Measurements from ENCODE around the gene LKAAEAR1.
A peak's percentile ranks its signal among the peaks of the same experiment; 100 is the strongest.

The LKAAEAR1 gene

GRCh38 chr20:64044484-64045247 lies 39.5 kb downstream of the LKAAEAR1 start:
- Histone ChIP-seq H3K4me1 (ENCODE audit: control insufficient read depth, insufficient read depth, low read length) (peaks cover 16% of the 10 kb centered on the region; the same call in 1 of the 2 replicates), H3K9ac (ENCODE audit: low read depth, low read length) (no peak overlapping the region), H3K9me3 (ENCODE audit: control insufficient read depth, insufficient read depth, low read length) (no peaks in the 10 kb centered on the region)

DNA sequence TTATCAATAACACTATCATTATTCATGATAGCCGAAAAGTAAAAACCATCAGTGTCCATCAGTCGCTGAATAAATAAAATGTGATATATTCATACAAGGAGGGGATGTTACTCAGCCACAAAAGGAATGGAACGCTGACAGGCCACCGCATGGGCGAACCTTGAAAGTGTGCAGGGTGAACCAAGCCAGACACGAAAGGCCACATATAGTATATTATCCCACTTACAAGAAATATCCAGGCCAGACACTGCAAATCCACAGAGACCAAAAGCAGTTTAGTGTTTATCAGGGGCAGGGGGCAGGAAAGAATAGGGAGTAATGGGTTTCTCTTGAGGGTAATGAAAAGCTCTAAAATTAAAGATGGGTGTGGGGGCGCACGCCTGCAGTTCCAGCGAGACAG lies 40.4 kb downstream of the LKAAEAR1 start:
- Histone ChIP-seq H3K4me1 (ENCODE audit: control insufficient read depth, insufficient read depth, low read length) (peaks cover 16% of the 10 kb centered on the region; the same call in 1 of the 2 replicates), H3K9ac (ENCODE audit: low read depth, low read length) (no peak overlapping the region), H3K9me3 (ENCODE audit: control insufficient read depth, insufficient read depth, low read length) (no peaks in the 10 kb centered on the region), H3K27ac (ENCODE audit: low read depth, low read length) (no peak overlapping the region), H3K27me3 (ENCODE audit: control insufficient read depth, insufficient read depth, low read length) (peaks cover 93% of the 10 kb centered on the region), H3K36me3 (ENCODE audit: control insufficient read depth, insufficient read depth, low read length) (no peaks in the 10 kb centered on the region), H3K4me3 (ENCODE audit: low read depth, low read length) (no peak overlapping the region)

More at GRCh38 chr20:64044484-64045247, 39.5 kb downstream of the LKAAEAR1 start:
- Histone ChIP-seq H3K4me3 (ENCODE audit: low read depth, low read length) (no peak overlapping the region), H3K27me3 (ENCODE audit: control insufficient read depth, insufficient read depth, low read length) (peaks cover 91% of the 10 kb centered on the region), H3K27ac (ENCODE audit: low read depth, low read length) (no peak overlapping the region), H3K36me3 (ENCODE audit: control insufficient read depth, insufficient read depth, low read length) (no peaks in the 10 kb centered on the region)

DNA sequence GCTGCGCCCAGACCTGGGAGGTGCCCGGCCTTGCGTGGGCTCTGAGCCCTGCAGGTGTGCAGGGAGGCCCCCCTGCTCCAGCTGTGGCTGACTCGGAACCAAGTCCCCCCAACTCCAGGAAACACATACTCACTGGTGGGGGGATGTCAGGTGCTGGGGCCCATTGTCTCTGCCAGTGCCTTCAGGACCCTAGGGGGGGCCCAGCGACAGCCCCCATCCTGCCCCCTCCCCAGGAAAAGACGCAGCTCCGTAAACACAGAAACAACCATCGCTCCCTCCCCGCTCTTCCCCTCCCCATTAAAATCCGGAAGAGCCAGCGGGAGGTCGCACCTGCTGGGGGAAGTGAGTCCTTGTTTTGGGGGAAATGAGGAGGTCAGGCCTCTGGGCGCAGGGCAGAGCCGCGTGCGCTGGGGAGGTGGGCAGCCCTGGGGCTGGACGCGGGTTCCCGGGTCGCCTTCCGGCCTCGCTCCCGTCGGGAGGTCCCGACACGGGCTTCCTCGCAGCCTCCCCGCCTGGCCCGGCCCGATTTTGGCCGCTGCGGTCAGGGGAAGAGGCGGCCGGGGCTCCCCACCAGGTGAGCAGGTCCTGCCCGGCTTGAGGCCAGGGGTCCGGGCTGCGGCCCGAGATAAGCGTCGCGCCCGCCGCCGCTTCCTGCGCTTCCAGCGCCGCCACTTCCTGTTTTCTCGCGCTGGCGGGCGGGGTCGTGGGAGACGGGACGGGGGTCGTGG lies 42.0 kb downstream of the LKAAEAR1 start:
- Histone ChIP-seq H3K9ac (ENCODE audit: low read depth, low read length) (no peak overlapping the region), H3K4me3 (ENCODE audit: low read depth, low read length) (peak overlapping the region; percentile 55)

GRCh38 chr20:64041781-64042053 lies 42.5 kb downstream of the LKAAEAR1 start:
- Histone ChIP-seq H3K4me1 (ENCODE audit: control insufficient read depth, insufficient read depth, low read length) (peaks cover 20% of the 10 kb centered on the region; the same call in 1 of the 2 replicates), H3K9me3 (ENCODE audit: control insufficient read depth, insufficient read depth, low read length) (no peaks in the 10 kb centered on the region), H3K4me3 (ENCODE audit: low read depth, low read length) (peak overlapping the region; percentile 55; the same call in 1 of the 2 replicates), H3K27me3 (ENCODE audit: control insufficient read depth, insufficient read depth, low read length) (peaks cover 89% of the 10 kb centered on the region), H3K36me3 (ENCODE audit: control insufficient read depth, insufficient read depth, low read length) (no peaks in the 10 kb centered on the region), H3K27ac (ENCODE audit: low read depth, low read length) (no peak overlapping the region), H3K9ac (ENCODE audit: low read depth, low read length) (no peak overlapping the region)

More for the DNA sequence above, 42.0 kb downstream of the LKAAEAR1 start:
- Histone ChIP-seq H3K4me1 (ENCODE audit: control insufficient read depth, insufficient read depth, low read length) (peaks cover 16% of the 10 kb centered on the region; the same call in 1 of the 2 replicates), H3K36me3 (ENCODE audit: control insufficient read depth, insufficient read depth, low read length) (no peaks in the 10 kb centered on the region), H3K27ac (ENCODE audit: low read depth, low read length) (no peak overlapping the region), H3K9me3 (ENCODE audit: control insufficient read depth, insufficient read depth, low read length) (no peaks in the 10 kb centered on the region), H3K27me3 (ENCODE audit: control insufficient read depth, insufficient read depth, low read length) (peaks cover 91% of the 10 kb centered on the region)

- no peak overlapping the region for H3K9ac ChIP-seq (ENCODE audit: low read depth, low read length)
- H3K4me3 ChIP-seq (ENCODE audit: low read depth, low read length): no peak overlapping the region
- peaks cover 84% of the 10 kb centered on the region for H3K27me3 ChIP-seq (ENCODE audit: control insufficient read depth, insufficient read depth, low read length)
- no peaks in the 10 kb centered on the region for H3K36me3 ChIP-seq (ENCODE audit: control insufficient read depth, insufficient read depth, low read length)
- peaks cover 24% of the 10 kb centered on the region; the same call in 1 of the 2 replicates for H3K4me1 ChIP-seq (ENCODE audit: control insufficient read depth, insufficient read depth, low read length)
- no peak overlapping the region for H3K27ac ChIP-seq (ENCODE audit: low read depth, low read length)
- no peaks in the 10 kb centered on the region for H3K9me3 ChIP-seq (ENCODE audit: control insufficient read depth, insufficient read depth, low read length)
These were observed 43.0 kb downstream of the LKAAEAR1 start for GRCh38 chr20:64041040-64041780.

DNA sequence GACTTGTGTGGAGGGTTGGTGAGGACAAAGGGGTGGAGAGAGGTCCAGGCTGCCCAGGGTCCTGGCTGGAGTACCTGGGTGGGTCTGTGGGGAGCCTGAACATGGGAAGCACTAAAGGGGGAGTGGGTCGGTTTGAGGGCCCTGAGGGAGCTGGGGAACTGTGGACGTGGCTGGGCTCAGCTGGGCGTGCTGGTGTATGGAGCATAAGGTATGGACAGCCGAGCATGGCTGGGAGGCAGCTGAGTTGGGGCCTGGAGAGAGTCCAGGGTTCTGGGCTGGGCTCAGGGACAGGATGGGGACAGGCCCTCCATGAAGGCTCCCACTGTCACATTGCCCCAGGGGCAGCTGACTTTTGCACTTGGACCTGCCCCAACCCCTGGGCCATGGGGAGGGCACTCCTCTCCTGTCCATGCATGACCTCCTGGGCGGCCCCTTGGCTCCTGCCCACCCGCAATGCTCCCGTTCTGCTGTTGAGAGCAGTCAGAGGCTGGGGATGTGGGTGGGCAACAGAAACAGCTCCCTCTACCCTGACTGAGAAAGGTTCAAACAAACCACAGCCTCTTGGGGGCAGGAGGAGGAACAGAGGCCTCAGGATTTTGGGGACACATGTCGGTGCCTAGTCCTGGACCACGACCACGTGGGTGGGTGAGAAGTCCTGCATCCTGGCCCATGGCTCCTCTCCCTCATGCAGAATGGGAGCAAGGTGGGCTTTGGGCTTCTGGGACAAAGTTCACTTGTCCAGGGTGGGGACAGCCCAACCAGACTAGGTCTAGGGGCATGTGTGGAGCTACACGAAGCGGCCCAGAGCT lies 43.8 kb downstream of the LKAAEAR1 start:
- H3K36me3 ChIP-seq (ENCODE audit: control insufficient read depth, insufficient read depth, low read length): peaks cover 1% of the 10 kb centered on the region; the same call in 1 of the 2 replicates
- no peak overlapping the region for H3K9ac ChIP-seq (ENCODE audit: low read depth, low read length)
- H3K4me1 ChIP-seq (ENCODE audit: control insufficient read depth, insufficient read depth, low read length): peaks cover 23% of the 10 kb centered on the region; the same call in 1 of the 2 replicates
- no peak overlapping the region for H3K27ac ChIP-seq (ENCODE audit: low read depth, low read length)
- no peaks in the 10 kb centered on the region for H3K9me3 ChIP-seq (ENCODE audit: control insufficient read depth, insufficient read depth, low read length)
- peaks cover 76% of the 10 kb centered on the region for H3K27me3 ChIP-seq (ENCODE audit: control insufficient read depth, insufficient read depth, low read length)
- H3K4me3 ChIP-seq (ENCODE audit: low read depth, low read length): no peak overlapping the region

DNA sequence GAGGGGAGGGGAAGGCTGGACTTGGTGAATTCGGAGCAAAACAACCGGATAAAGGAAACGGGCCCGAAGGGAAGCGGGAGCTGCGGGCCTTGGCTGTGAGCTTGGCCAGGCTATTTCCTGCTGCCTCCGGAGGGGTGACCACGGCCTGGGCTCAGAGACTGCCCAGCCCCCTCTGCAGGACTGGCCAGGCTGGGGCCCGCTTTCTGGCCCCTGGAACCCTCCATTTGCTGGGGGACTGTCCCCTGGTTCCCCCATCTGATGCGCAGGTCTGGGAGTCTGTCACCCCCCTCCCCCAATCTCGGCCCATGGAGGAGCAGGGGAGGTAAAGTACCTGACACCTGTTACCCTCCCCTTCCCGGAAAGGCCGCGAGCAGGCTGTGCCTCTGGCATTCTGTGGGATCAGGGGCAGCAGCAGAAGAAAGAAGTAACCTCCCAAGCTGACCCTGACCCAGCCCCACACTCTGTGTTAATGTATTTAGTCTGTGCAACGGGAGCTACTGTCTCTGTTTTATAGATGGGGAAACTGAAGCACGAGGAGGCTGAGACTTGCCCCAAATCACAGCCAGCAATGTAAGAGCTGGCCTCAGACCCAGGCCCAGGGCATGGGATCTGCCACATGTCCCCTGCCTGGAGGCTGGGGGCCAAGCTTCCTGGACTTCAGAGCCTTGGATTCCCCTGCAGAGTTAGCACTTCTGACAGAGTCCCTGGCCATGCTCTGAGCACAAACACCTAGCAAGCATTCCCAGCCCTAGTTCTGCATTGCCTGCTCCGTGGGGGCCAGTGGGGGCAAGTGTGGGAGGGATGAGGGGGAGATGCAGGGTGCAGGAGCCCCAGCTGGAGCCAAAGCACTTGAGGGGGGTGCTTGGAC lies 44.7 kb downstream of the LKAAEAR1 start:
- H3K27ac ChIP-seq (ENCODE audit: low read depth, low read length): no peak overlapping the region
- H3K4me3 ChIP-seq (ENCODE audit: low read depth, low read length): peak overlapping the region; percentile 78; the same call in 1 of the 2 replicates
- no peak overlapping the region for H3K9ac ChIP-seq (ENCODE audit: low read depth, low read length)
- peaks cover 19% of the 10 kb centered on the region; the same call in 1 of the 2 replicates for H3K4me1 ChIP-seq (ENCODE audit: control insufficient read depth, insufficient read depth, low read length)
- no peaks in the 10 kb centered on the region for H3K9me3 ChIP-seq (ENCODE audit: control insufficient read depth, insufficient read depth, low read length)
- peaks cover 67% of the 10 kb centered on the region for H3K27me3 ChIP-seq (ENCODE audit: control insufficient read depth, insufficient read depth, low read length)
- H3K36me3 ChIP-seq (ENCODE audit: control insufficient read depth, insufficient read depth, low read length): peaks cover 8% of the 10 kb centered on the region

DNA sequence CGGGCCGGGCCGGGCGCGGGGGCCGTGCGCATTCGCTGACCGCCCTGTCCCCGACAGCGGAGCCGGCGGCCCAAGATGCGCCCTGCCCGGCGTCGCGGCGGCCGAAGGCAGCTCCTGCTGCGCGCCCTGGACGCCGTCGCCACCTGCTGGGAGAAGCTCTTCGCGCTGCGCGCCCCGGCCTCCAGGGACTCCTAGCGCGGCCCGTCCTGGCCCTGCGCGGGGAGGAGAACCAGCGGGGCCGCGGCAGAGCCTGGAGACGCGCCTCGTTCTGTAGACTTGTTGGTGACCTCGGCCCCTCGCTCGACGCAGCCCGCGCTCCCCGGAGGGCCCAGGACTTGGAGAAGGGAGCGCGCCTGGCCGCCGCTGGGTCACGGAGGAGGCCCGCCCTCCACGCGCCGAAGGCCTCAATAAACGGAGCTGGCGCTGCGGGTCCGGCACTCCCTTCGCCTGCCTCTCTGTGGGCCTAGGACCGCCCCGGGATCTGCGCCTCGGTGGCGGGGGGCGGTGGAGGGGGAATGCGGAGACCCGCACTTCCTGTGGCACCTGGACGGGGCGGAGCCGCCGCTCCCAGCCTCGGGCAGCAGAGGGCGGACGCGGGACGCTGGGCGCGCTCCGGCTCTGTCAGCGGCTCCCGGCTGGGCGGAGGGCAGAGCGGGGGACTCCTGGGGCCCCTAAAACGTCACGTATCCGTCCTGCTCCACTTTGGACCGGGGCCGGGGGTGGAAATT lies 45.5 kb downstream of the LKAAEAR1 start:
- peaks cover 19% of the 10 kb centered on the region; the same call in 1 of the 2 replicates for H3K4me1 ChIP-seq (ENCODE audit: control insufficient read depth, insufficient read depth, low read length)
- H3K36me3 ChIP-seq (ENCODE audit: control insufficient read depth, insufficient read depth, low read length): peaks cover 10% of the 10 kb centered on the region
- peaks cover 59% of the 10 kb centered on the region for H3K27me3 ChIP-seq (ENCODE audit: control insufficient read depth, insufficient read depth, low read length)
- H3K9ac ChIP-seq (ENCODE audit: low read depth, low read length): no peak overlapping the region; the same call in 1 of the 2 replicates
- no peak overlapping the region for H3K27ac ChIP-seq (ENCODE audit: low read depth, low read length)
- H3K9me3 ChIP-seq (ENCODE audit: control insufficient read depth, insufficient read depth, low read length): no peaks in the 10 kb centered on the region
- H3K4me3 ChIP-seq (ENCODE audit: low read depth, low read length): peak overlapping the region; percentile 78

DNA sequence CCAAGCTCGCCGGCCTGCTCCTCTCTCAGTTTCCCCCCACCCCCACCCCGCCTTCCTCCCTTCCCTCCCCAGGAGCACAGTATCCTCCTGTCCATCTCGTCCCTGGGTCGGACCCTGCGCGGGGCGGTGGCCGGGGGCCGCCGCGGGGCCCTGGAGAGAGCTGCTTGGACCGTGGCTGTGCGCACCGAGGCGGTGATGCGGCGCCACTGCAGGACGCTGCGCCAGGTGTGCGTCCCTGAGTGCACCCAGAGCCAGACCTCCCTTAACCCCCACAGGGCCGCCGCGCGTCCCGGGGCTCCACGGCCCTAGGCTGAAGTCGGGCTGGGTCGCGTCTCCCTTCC lies 46.0 kb downstream of the LKAAEAR1 start:
- peak overlapping the region; percentile 78 for H3K4me3 ChIP-seq (ENCODE audit: low read depth, low read length)
- peaks cover 13% of the 10 kb centered on the region for H3K36me3 ChIP-seq (ENCODE audit: control insufficient read depth, insufficient read depth, low read length)
- no peak overlapping the region for H3K27ac ChIP-seq (ENCODE audit: low read depth, low read length)
- no peak overlapping the region; the same call in 1 of the 2 replicates for H3K9ac ChIP-seq (ENCODE audit: low read depth, low read length)
- peaks cover 19% of the 10 kb centered on the region; the same call in 1 of the 2 replicates for H3K4me1 ChIP-seq (ENCODE audit: control insufficient read depth, insufficient read depth, low read length)
- H3K27me3 ChIP-seq (ENCODE audit: control insufficient read depth, insufficient read depth, low read length): peaks cover 54% of the 10 kb centered on the region
- no peaks in the 10 kb centered on the region for H3K9me3 ChIP-seq (ENCODE audit: control insufficient read depth, insufficient read depth, low read length)
